Sigmoid colon (tissue), 7 donors: Measurements from ENCODE around the gene MATN4. TPM values are rescaled to one million over a fixed set of nuclear protein-coding genes. Genes with fewer than 3 reads are reported as not detected.

ENCODE experiments used
- DNase-seq: peaks from one replicate; pipeline ENCODE4 v3.0.0-alpha.2; 2019
- H3K27ac ChIP-seq, 4 donors: fragments of 200-600 bp; sonication (generic); one replicate each; pipeline ENCODE4 v1.5.1; 2016 to 2019; ENCODE audit warnings: mild to moderate bottlenecking in 1 of 4
- H3K27me3 ChIP-seq, 3 donors: fragments of 200-600 bp; sonication (generic); one replicate each; pipeline ENCODE4 v1.5.1; 2019; ENCODE audit warnings: mild to moderate bottlenecking in 1 of 3
- H3K36me3 ChIP-seq, 4 donors: fragments of 200-600 bp; sonication (generic); one replicate each; pipeline ENCODE4 v1.5.1; 2016 to 2019
- H3K4me1 ChIP-seq, 4 donors: fragments of 200-600 bp; sonication (generic); one replicate each; pipeline ENCODE4 v1.5.1; 2017 to 2019
- H3K4me3 ChIP-seq, 4 donors: fragments of 200-600 bp; sonication (generic); one replicate each; pipeline ENCODE4 v1.5.1; 2017 to 2019; ENCODE audit warnings: mild to moderate bottlenecking in 2 of 4, moderate library complexity in 1 of 4
- H3K9me3 ChIP-seq, 4 donors: fragments of 200-600 bp in 3 of 4; sonication (generic) in 3 of 4; one replicate each; pipeline versions ENCODE4 v1.5.1 to v1.6.1; 2013 to 2019
- CTCF ChIP-seq, 4 experiments: fragments of 450-650 bp in 3 of 4; fragments of 200-600 bp in 1 of 4; IDR thresholded peaks; one replicate each; pipeline ENCODE4 v1.5.1; 2016 to 2019; ENCODE audit warnings: antibody characterized with exemption in 4 of 4, mild to moderate bottlenecking in 3 of 4, moderate library complexity in 2 of 4
- EP300 ChIP-seq, 4 donors: sonication (generic); formaldehyde crosslinking; IDR thresholded peaks; one replicate each; pipeline ENCODE4 v1.6.1; 2017; ENCODE audit warnings: antibody characterized with exemption in 4 of 4
- POLR2A ChIP-seq, 2 donors: fragments of 450-650 bp; IDR thresholded peaks; one replicate each; pipeline ENCODE4 v1.6.1; 2016; ENCODE audit warnings: antibody characterized with exemption in 2 of 2, mild to moderate bottlenecking in 2 of 2, moderate library complexity in 2 of 2
- POLR2AphosphoS5 ChIP-seq, 4 donors: sonication (generic); formaldehyde crosslinking; IDR thresholded peaks; one replicate each; pipeline ENCODE4 v1.6.1; 2017; ENCODE audit warnings: antibody characterized with exemption in 4 of 4
- WGBS, 2 donors: extraction: QIAGEN DNeasy Blood & Tissue Kit; methylation state at CpG; one replicate each; pipeline ENCODE4 v1.1.7; 2013; 5-methylcytosine and 5-hydroxymethylcytosine counted together
- intact Hi-C: fragments of 100-400 bp; cut with DNase I; formaldehyde crosslinking; loops from one replicate; pipeline ENCODE4 v1.15.1; 2023
- polyA plus RNA-seq, 3 donors: library from polyadenylated mRNA; stranded (reverse); fragments of 200-250 nt; gene quantifications; one replicate each; pipeline ENCODE4 v1.2.3, GENCODE V29; 2013
- total RNA-seq, 4 donors: library from RNA; depleted of rRNA; stranded (reverse); fragments of >200 nt; gene quantifications; one replicate each; pipeline ENCODE4 v1.1.0, GENCODE V29; 2016
- donor health status: healthy with polysubstance abuse.
- donor health status: Bipolar disorder and iron deficiency.
- donor health status: healthy.

Gene MATN4
- total and polyA plus RNA-seq, 7 donors, result 0.17 TPM; not detected in 6

DNA sequence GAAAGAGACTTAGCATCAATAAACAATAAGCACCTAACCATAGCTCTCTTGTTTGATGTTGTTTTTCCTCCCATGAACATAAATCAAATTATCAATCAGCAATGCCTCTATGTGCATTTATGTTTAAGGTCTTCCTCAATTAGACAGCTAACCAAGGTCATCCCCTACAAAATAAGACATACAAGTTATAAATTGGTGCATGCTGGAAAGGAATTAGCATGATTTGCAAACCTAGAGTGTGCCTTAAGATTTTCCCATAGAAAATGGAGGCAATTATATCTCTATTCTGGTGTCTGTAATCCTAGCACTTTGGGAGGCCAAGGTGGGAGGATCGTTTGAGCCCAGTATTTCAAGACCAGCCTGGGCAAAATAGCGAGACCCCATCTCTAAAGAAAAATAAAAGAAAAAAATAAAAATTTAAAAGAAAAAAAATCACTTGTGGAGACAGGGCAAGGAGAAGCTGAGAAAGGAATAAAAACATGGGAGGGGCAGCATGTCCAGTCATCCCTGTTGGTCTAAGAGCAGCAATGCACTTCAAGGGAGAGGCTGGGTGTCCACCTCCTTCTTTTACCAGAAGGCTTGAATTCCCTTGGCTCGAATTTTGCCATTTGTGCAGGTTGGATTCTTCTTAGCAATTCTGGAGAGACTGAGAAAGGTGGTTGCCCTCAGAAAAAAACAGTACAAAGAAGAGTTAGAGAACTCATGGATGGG lies 44.4 kb downstream of the MATN4 start:
- H3K36me3 ChIP-seq, result no peaks in the 10 kb centered on the region
- H3K9me3 ChIP-seq, result no peaks in the 10 kb centered on the region
- TF ChIP-seq POLR2A (IDR thresholded peaks at IDR 0.05) (no peak), EP300 (IDR thresholded peaks at IDR 0.05) (no peak), POLR2AphosphoS5 (IDR thresholded peaks at IDR 0.05) (no peak), CTCF (IDR thresholded peaks at IDR 0.05) (no peak)
- H3K4me3 ChIP-seq, result no peak overlapping the region
- H3K27ac ChIP-seq, result no peak overlapping the region
- H3K4me1 ChIP-seq, result no peaks in the 10 kb centered on the region
- intact Hi-C loops, result no loop called here
- 84 to 88% methylated on average over 3 of the region's 3 CpGs for WGBS, 2 donors
- peaks cover 0 to 4% (median 0%) of the 10 kb centered on the region in 3 donors for H3K27me3 ChIP-seq
- DNase-seq, result no peak

GRCh38 chr20:45258664-45259063 lies 49.4 kb downstream of the MATN4 start:
- TF ChIP-seq POLR2A (IDR thresholded peaks at IDR 0.05) (no peak), POLR2AphosphoS5 (IDR thresholded peaks at IDR 0.05) (no peak), EP300 (IDR thresholded peaks at IDR 0.05) (no peak), CTCF (IDR thresholded peaks at IDR 0.05) (no peak)
- Histone ChIP-seq H3K4me3 (no peak overlapping the region), H3K36me3 (no peaks in the 10 kb centered on the region), H3K27ac (no peak overlapping the region), H3K27me3 (no peaks in the 10 kb centered on the region), H3K9me3 (no peaks in the 10 kb centered on the region), H3K4me1 (peaks cover 0 to 7% (median 0%) of the 10 kb centered on the region in 4 donors)
- DNase-seq, result no peak
- 60 to 79% methylated on average over 2 of the region's 2 CpGs for whole genome bisulfite sequencing, 2 donors
- intact Hi-C loops, result no loop called here

DNA sequence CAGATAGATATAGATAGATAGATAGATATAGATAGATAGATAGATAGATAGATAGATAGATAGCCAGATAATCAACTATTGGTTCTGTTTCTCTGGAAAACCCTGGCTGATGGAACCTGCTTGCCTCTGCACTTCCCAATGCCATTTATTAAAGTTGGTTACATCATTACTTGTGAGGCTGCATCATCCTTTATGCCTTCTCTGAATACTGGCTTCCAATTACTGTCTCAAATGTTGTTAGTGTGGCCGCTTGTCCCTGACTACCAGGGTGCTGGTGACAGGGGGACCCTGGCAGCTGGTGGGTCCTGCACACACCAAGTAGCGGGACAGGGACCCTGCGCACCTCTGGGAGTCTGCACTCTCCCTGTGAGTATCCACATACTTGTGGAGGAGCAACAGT lies 49.8 kb downstream of the MATN4 start:
- H3K27ac ChIP-seq, result no peak overlapping the region
- H3K36me3 ChIP-seq, result no peaks in the 10 kb centered on the region
- 93 to 95% methylated on average over 3 of the region's 3 CpGs for WGBS, 2 donors
- H3K27me3 ChIP-seq, result no peaks in the 10 kb centered on the region
- no peak for DNase-seq
- H3K4me1 ChIP-seq, result peaks cover 0 to 7% (median 0%) of the 10 kb centered on the region in 4 donors
- no peak overlapping the region for H3K4me3 ChIP-seq
- intact Hi-C loops, result no loop called here
- no peak for TF ChIP-seq CTCF (IDR thresholded peaks at IDR 0.05)
- TF ChIP-seq POLR2AphosphoS5 (IDR thresholded peaks at IDR 0.05), result no peak
- TF ChIP-seq POLR2A (IDR thresholded peaks at IDR 0.05), result no peak
- no peak for TF ChIP-seq EP300 (IDR thresholded peaks at IDR 0.05)
- no peaks in the 10 kb centered on the region for H3K9me3 ChIP-seq

DNA sequence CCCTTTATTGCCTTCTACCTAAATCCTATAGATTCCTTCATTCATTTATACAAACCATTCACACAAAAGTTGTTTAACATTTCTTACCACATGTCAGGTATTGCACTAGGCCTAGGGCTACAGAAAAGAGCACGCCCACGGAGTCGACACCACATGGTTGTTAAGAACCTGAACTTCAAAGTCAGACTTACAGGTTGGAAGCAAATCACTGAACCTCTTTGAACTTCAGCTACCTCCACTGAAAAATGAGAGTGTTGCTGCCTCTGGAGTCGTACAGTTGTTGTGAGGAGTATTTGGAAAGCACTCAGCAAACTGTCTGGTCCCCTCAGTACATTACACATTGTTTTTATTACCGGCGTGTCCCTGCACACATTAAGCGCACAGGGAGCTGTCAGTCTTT lies 50.4 kb downstream of the MATN4 start:
- no peaks in the 10 kb centered on the region for H3K9me3 ChIP-seq
- no peaks in the 10 kb centered on the region for H3K27me3 ChIP-seq
- WGBS, 2 donors, result 83 to 85% methylated on average over 7 of the region's 7 CpGs
- H3K4me1 ChIP-seq, result peaks cover 0 to 7% (median 0%) of the 10 kb centered on the region in 4 donors
- H3K4me3 ChIP-seq, result no peak overlapping the region
- intact Hi-C loops, result no loop called here
- TF ChIP-seq CTCF (IDR thresholded peaks at IDR 0.05), result no peak
- TF ChIP-seq POLR2AphosphoS5 (IDR thresholded peaks at IDR 0.05), result no peak
- TF ChIP-seq POLR2A (IDR thresholded peaks at IDR 0.05), result no peak
- no peak for TF ChIP-seq EP300 (IDR thresholded peaks at IDR 0.05)
- no peak for DNase-seq
- no peak overlapping the region for H3K27ac ChIP-seq
- no peaks in the 10 kb centered on the region for H3K36me3 ChIP-seq

DNA sequence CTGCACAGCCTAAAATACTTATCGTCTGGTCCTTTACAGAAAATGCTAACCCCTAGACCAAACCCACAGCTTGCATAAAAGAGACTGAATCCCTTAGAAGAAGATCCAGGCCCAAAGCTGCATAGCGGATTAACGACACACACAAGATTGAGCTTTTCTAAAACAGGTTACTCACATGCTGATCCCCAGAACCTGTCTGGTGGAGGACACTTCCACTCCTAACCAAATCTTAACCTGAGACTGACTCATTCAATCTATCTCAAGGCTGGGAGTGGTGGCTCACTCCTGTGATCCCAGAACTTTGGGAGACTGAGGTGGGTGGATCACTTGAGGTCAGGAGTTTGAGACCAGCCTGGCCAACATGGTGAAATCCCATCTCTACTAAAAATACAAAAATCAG lies 50.9 kb downstream of the MATN4 start:
- Histone ChIP-seq H3K4me1 (peaks cover 0 to 7% (median 0%) of the 10 kb centered on the region in 4 donors), H3K36me3 (no peaks in the 10 kb centered on the region), H3K4me3 (no peak overlapping the region), H3K27me3 (no peaks in the 10 kb centered on the region), H3K9me3 (no peaks in the 10 kb centered on the region), H3K27ac (no peak overlapping the region)
- TF ChIP-seq EP300 (IDR thresholded peaks at IDR 0.05) (no peak), CTCF (IDR thresholded peaks at IDR 0.05) (no peak), POLR2AphosphoS5 (IDR thresholded peaks at IDR 0.05) (no peak), POLR2A (IDR thresholded peaks at IDR 0.05) (no peak)
- no peak for DNase-seq
- WGBS, 2 donors, result 80 to 81% methylated on average over 3 of the region's 3 CpGs
- intact Hi-C loops, result no loop called here
